Chondrocyte (in vitro differentiated cells): Measurements from ENCODE around the gene MYH14. TPM values are rescaled to one million over a fixed set of nuclear protein-coding genes. Genes with fewer than 3 reads are reported as not detected.

Experiments used
- DNase-seq: peaks from one replicate; pipeline ENCODE4 v3.0.0; 2021; ENCODE audit warnings: mixed read lengths, low spot score
- H3K27ac Mint-ChIP-seq: one replicate; pipeline ENCODE4 v1.8.0; 2021; ENCODE audit warnings: mild to moderate bottlenecking, moderate library complexity, mixed read lengths; ENCODE audit not compliant: unreplicated experiment
- H3K27me3 Mint-ChIP-seq: 2 replicates; pipeline ENCODE4 v1.8.0; 2021; ENCODE audit warnings: low read depth, mixed read lengths
- H3K36me3 Mint-ChIP-seq: 2 replicates; pipeline ENCODE4 v1.8.0; 2021; ENCODE audit warnings: low read depth, mixed read lengths
- H3K4me1 Mint-ChIP-seq: 2 replicates; pipeline ENCODE4 v1.8.0; 2021; ENCODE audit warnings: low read depth, mild to moderate bottlenecking, mixed read lengths
- H3K4me3 Mint-ChIP-seq: one replicate; pipeline ENCODE4 v1.8.0; 2021; ENCODE audit warnings: mild to moderate bottlenecking, moderate library complexity, mixed read lengths; ENCODE audit not compliant: unreplicated experiment
- H3K9me3 Mint-ChIP-seq: 2 replicates; pipeline ENCODE4 v1.8.0; 2021; ENCODE audit warnings: low read depth, mixed read lengths
- CTCF ChIP-seq: fragments of 200-600 bp; sonication (generic); IDR thresholded peaks from 2 replicates; pipeline ENCODE4 v1.5.0; 2021; ENCODE audit warnings: antibody characterized with exemption, mild to moderate bottlenecking, moderate library complexity
- total RNA-seq: library from RNA; stranded (reverse); gene quantifications from 3 replicates; pipeline ENCODE4 v1.2.1, GENCODE V29; 2021

Gene MYH14
- total RNA-seq, 1 donor from 2014 or later, result 10.2 TPM

- Mint-ChIP-seq H3K27me3 (no peaks in the 10 kb centered on the region), H3K27ac (no peak overlapping the region), H3K4me3 (no peak overlapping the region), H3K36me3 (peaks cover 7% of the 10 kb centered on the region), H3K9me3 (peaks cover 9% of the 10 kb centered on the region), H3K4me1 (no peaks in the 10 kb centered on the region)
- TF ChIP-seq CTCF, result no peak
- no peak for DNase-seq
Measured at GRCh38 chr19:50252887-50253268, 49.5 kb downstream of the MYH14 start.

- Mint-ChIP-seq H3K27ac (no peak overlapping the region), H3K4me1 (no peaks in the 10 kb centered on the region), H3K9me3 (peaks cover 9% of the 10 kb centered on the region), H3K27me3 (no peaks in the 10 kb centered on the region), H3K36me3 (peaks cover 6% of the 10 kb centered on the region), H3K4me3 (no peak overlapping the region)
- TF ChIP-seq CTCF, result peak; percentile 11
- DNase-seq, result no peak
Measured at GRCh38 chr19:50255115-50255514, 51.7 kb downstream of the MYH14 start.

DNA sequence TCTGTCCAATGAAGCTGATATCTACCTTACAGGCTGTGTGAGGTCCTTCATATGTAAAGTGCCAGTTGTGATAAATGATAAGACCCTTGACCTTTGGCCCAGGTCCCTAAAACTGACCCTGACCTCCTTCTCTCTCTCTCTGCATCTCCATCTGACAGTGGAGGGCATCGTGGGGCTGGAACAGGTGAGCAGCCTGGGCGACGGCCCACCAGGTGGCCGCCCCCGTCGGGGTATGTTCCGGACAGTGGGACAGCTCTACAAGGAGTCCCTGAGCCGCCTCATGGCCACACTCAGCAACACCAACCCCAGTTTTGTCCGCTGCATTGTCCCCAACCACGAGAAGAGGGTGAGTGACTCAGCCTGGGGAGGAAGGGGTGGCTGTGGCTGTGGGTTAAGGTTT, 53.7 kb downstream of the MYH14 start:
- Mint-ChIP-seq H3K27ac (no peak overlapping the region), H3K4me1 (no peaks in the 10 kb centered on the region), H3K4me3 (no peak overlapping the region), H3K36me3 (peaks cover 6% of the 10 kb centered on the region), H3K27me3 (no peaks in the 10 kb centered on the region), H3K9me3 (peaks cover 9% of the 10 kb centered on the region)
- DNase-seq, result no peak
- no peak for TF ChIP-seq CTCF

- Mint-ChIP-seq H3K36me3 (peaks cover 2% of the 10 kb centered on the region), H3K9me3 (peaks cover 3% of the 10 kb centered on the region), H3K27ac (no peak overlapping the region), H3K4me3 (no peak overlapping the region), H3K27me3 (no peaks in the 10 kb centered on the region), H3K4me1 (no peaks in the 10 kb centered on the region)
- no peak for DNase-seq
- TF ChIP-seq CTCF, result peak; percentile 71
Measured at GRCh38 chr19:50258918-50259372, 55.5 kb downstream of the MYH14 start.

GRCh38 chr19:50261446-50261970, 58.1 kb downstream of the MYH14 start:
- Mint-ChIP-seq H3K27ac (no peak overlapping the region), H3K27me3 (no peaks in the 10 kb centered on the region), H3K4me3 (no peak overlapping the region), H3K4me1 (no peaks in the 10 kb centered on the region), H3K9me3 (no peaks in the 10 kb centered on the region), H3K36me3 (peaks cover 2% of the 10 kb centered on the region)
- DNase-seq, result no peak
- TF ChIP-seq CTCF, result no peak
